ENCODE results near the gene AKAP9.
A peak's percentile ranks its signal among the peaks of the same experiment; 100 is the strongest.
"Not testable (repeated sequence)": the region's sequence is repeated elsewhere in the genome, so short reads cannot be mapped to it uniquely, and the experiment has no call there.

Gene AKAP9

DNA sequence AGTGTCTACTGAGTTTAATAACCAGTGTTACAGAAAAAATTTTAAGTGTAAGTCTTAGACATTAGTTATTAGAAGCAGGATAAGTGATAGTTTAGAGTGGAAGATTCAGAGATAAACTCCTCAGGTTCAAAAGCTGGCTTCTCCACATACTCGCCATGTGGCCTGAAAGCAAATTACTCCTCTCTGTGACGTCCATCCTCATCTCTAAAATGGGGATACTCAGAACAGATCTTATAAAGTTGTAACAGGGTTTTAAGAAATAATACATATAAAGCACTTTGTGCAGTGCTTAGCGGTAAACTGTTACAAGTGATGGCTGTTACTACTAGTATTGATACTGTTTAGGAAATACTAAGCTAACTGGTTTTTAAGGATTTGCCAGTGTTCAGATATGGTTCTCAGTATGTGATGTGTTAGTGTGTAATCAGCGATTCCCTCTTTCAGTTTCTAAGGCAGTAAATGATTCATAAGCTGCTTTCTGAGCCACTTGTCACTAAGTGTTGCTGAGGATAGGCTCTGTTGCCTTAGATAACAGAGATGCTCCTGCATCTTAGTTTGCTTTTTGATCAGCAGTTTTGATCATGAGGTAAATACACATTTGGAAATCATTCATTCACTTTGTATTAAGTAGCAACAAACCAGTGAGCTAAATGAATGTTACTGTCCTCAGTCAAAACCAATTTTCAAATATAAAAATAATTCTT is 134.9 kb downstream of the AKAP9 start:
- Mint-ChIP-seq H3K4me3 (no peak overlapping the region), H3K36me3 (peaks cover 31 to 45% of the 10 kb centered on the region in 2 donors), H3K9me3 (no peaks in the 10 kb centered on the region), H3K27ac (no peak overlapping the region), H3K27me3 (no peaks in the 10 kb centered on the region), H3K4me1 (no peaks in the 10 kb centered on the region)
- DNase-seq: no peak
- peak in 1 of 2 donors; percentile 27 for ATAC-seq (replicated peaks)

DNA sequence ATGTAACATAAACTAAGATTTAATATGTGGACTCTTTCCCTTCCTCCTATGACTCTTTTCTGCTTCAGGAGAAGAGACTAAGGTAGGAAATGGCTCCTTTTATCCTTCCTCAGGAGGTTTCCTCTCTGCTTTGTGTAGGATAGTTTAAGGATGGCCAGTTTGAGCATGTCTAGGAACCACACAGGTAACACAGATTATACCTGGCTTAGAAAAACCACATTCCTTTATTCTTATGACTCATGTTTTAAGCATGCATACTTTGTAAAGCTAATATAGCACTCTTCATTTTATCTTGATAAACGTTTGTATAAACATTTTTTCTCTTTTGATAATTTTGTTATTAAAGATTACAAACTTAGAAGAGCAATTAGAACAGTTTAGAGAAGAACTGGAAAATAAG is 135.8 kb downstream of the AKAP9 start:
- H3K27ac Mint-ChIP-seq: no peak overlapping the region
- H3K36me3 Mint-ChIP-seq: peaks cover 28 to 41% of the 10 kb centered on the region in 2 donors
- H3K27me3 Mint-ChIP-seq: no peaks in the 10 kb centered on the region
- ATAC-seq (replicated peaks): no peak
- no peaks in the 10 kb centered on the region for H3K4me1 Mint-ChIP-seq
- DNase-seq: no peak
- no peaks in the 10 kb centered on the region for H3K9me3 Mint-ChIP-seq
- no peak overlapping the region for H3K4me3 Mint-ChIP-seq

DNA sequence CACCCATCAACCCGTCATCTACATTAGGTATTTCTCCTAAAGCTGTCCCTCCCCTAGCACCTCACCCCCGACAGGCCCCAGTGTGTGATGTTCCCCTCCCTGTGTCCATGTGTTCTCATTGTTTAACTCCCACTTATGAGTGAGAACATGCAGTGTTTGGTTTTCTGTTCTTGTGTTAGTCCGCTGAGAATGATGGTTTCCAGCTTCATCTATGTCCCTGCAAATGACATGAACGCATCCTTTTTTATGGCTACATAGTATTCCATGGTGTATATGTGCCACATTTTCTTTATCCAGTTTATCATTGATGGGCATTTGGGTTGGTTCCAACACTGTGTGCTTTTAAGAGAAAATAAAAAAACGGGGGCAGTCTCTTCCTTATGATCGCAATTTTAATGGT is 143.3 kb downstream of the AKAP9 start:
- peaks cover 36 to 54% of the 10 kb centered on the region in 2 donors for H3K36me3 Mint-ChIP-seq
- not testable (repeated sequence) for H3K4me3 Mint-ChIP-seq, H3K27ac Mint-ChIP-seq

DNA sequence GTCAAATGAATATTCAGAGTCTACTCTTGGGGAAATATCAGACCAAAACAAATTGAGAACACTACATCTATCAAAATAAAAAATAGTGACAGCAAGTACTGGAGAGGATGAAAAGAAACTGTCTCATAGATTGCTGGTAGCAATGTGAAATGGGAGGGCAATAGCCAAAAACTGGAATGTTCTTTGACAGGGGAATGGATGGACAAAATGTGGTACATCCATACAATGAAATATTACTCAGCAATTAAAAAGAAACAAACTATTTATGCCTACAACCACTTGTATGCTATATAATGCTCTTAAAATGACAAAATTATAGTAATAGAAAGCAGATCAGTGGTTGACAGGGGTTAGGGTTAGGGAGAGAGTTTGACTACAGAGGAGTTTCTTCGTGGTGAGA is 147.6 kb downstream of the AKAP9 start:
- no peak overlapping the region for H3K4me3 Mint-ChIP-seq
- H3K36me3 Mint-ChIP-seq: peaks cover 40 to 60% of the 10 kb centered on the region in 2 donors
- H3K27me3 Mint-ChIP-seq: no peaks in the 10 kb centered on the region
- no peaks in the 10 kb centered on the region for H3K9me3 Mint-ChIP-seq
- no peak for ATAC-seq (replicated peaks)
- no peak overlapping the region for H3K27ac Mint-ChIP-seq
- H3K4me1 Mint-ChIP-seq: no peaks in the 10 kb centered on the region
- DNase-seq: no peak

More for the DNA sequence above, 143.3 kb downstream of the AKAP9 start:
- not testable (repeated sequence) for ATAC-seq (replicated peaks); H3K4me1 Mint-ChIP-seq; DNase-seq; H3K27me3 Mint-ChIP-seq; H3K9me3 Mint-ChIP-seq

DNA sequence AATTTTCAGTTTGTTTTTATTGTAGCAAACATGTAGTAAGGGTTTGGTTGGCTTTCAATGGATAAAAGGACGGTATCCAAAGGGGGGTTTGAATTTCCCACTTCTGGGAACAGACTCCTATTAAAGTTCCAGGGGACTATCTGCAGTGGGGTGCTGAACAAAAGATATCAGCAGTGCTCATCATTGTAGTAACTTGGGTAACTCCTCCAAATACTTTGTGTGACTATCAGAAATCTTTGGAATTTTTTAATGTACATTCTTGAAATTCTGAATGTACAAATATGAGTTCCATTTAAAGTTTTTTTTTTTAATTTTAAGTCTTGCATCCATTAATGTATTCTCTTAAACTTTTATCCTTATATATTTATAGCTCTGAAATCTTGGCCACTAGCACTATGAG is 151.5 kb downstream of the AKAP9 start:
- Mint-ChIP-seq H3K27ac (no peak overlapping the region), H3K4me1 (no peaks in the 10 kb centered on the region), H3K36me3 (peaks cover 33 to 52% of the 10 kb centered on the region in 2 donors), H3K27me3 (no peaks in the 10 kb centered on the region), H3K9me3 (no peaks in the 10 kb centered on the region), H3K4me3 (no peak overlapping the region)
- ATAC-seq (replicated peaks): no peak
- no peak for DNase-seq

DNA sequence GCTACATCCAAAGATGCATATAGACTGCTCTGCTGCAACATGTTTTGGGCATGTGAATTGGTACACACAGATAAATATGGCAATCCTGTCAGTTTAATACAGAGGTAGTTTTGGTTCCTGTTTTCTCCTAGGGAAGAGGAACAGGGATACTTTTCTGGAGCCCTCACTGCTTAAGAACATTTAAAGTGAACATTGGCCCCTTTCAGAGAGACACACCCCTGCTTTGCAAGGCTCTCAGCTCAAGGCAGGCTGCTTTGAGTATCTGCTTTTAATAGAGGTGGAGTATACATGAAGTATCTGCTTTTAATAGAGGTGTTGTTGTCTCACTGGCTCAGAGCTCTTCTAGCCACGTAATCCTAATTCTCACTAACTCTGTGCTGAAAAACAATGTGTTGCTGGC is 154.7 kb downstream of the AKAP9 start:
- Mint-ChIP-seq H3K36me3 (peaks cover 39 to 53% of the 10 kb centered on the region in 2 donors), H3K27ac (no peak overlapping the region), H3K4me1 (no peaks in the 10 kb centered on the region), H3K27me3 (no peaks in the 10 kb centered on the region), H3K4me3 (no peak overlapping the region), H3K9me3 (no peaks in the 10 kb centered on the region)
- ATAC-seq (replicated peaks) (no peak), DNase-seq (no peak)

DNA sequence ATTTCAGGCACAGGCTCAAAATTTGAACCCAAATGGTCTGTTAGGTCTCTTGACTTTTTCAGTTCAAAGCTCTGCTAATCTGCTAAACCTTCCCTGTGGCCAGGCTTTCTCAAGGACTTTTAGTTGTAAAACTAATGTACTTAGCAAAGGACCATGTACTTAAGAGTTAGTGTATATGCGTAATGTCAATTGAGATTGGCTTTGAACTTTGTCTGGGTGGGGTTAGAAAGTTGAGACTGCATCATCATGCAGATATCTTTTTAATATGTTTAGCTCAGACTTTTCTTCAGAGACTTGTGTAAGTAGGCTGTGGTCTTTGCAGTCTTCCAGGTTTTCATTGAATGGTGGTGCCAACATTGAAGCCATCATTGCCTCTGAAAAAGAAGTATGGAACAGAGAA is 159.9 kb downstream of the AKAP9 start:
- Mint-ChIP-seq H3K9me3 (no peaks in the 10 kb centered on the region), H3K4me1 (no peaks in the 10 kb centered on the region), H3K36me3 (peaks cover 34 to 47% of the 10 kb centered on the region in 2 donors), H3K27me3 (no peaks in the 10 kb centered on the region), H3K4me3 (no peak overlapping the region), H3K27ac (no peak overlapping the region)
- DNase-seq (no peak), ATAC-seq (replicated peaks) (no peak)

DNA sequence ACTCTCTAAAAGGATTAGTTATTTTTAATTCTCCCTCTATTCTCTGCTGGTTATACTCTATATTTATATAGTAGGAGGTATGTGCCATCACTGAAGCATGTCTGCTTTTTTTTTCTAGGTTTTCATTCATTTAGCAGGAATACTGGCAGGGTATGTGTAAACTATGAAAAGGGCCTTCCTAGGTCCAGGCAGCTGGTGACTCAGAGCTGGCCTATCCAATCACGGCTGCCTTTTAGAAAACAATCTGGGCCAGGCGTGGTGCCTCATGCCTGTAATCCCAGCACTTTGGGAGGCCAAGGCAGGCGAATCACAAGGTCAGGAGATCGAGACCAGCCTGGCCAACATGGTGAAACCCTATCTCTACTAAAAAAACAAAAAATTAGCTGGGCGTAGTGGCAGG is 162.2 kb downstream of the AKAP9 start:
- not testable (repeated sequence) for ATAC-seq (replicated peaks); DNase-seq; H3K9me3 Mint-ChIP-seq; H3K27ac Mint-ChIP-seq; H3K27me3 Mint-ChIP-seq; H3K4me1 Mint-ChIP-seq; H3K4me3 Mint-ChIP-seq
- H3K36me3 Mint-ChIP-seq: peaks cover 24 to 40% of the 10 kb centered on the region in 2 donors

DNA sequence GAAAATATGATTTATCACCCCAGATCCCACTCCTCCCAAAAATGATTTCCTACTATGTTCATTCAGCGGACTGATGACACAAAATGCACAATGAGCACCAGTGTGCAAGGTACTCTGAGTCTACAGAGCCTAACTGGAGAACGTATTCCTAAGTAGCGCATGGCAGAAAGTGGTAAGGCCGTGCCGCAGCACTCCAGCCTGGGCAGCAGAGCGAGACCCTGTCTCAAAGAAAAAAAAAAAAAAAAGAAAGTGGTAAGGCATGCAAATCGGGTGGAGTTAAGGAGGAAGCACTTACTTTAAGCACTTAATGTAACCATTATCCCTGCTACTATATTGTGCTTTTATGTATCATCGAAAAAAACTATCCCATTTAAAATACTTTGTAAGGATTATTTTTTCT is 168.2 kb downstream of the AKAP9 start:
- DNase-seq (no peak), ATAC-seq (replicated peaks) (no peak)
- H3K27me3 Mint-ChIP-seq: no peaks in the 10 kb centered on the region
- H3K9me3 Mint-ChIP-seq: no peaks in the 10 kb centered on the region
- no peak overlapping the region for H3K27ac Mint-ChIP-seq
- no peak overlapping the region for H3K4me3 Mint-ChIP-seq
- peaks cover 20 to 41% of the 10 kb centered on the region in 2 donors for H3K36me3 Mint-ChIP-seq
- no peaks in the 10 kb centered on the region for H3K4me1 Mint-ChIP-seq

DNA sequence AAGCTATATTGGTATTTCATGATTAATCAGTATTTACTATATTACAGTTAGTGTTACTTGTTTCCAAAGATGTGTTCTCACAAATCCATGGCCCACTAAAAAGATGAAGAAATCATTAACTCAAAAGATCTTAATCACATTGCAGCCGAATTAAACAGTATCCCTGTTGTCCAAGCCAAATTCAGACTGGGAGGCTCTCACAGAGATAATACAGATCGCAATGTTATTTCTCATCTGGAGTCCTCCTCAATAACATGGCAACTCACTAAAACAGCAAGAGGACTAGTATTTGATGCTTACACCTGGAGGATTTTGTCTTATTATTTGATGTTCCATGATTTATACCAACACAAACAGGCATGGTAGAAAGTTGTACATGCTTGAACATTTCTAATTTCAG is 170.2 kb downstream of the AKAP9 start:
- H3K4me1 Mint-ChIP-seq: peaks cover 0 to 8% of the 10 kb centered on the region in 2 donors
- no peaks in the 10 kb centered on the region for H3K9me3 Mint-ChIP-seq
- DNase-seq (no peak), ATAC-seq (replicated peaks) (no peak)
- H3K27ac Mint-ChIP-seq: peak overlapping the region; percentile 14
- peaks cover 30 to 47% of the 10 kb centered on the region in 2 donors for H3K36me3 Mint-ChIP-seq
- no peaks in the 10 kb centered on the region for H3K27me3 Mint-ChIP-seq
- no peak overlapping the region for H3K4me3 Mint-ChIP-seq

DNA sequence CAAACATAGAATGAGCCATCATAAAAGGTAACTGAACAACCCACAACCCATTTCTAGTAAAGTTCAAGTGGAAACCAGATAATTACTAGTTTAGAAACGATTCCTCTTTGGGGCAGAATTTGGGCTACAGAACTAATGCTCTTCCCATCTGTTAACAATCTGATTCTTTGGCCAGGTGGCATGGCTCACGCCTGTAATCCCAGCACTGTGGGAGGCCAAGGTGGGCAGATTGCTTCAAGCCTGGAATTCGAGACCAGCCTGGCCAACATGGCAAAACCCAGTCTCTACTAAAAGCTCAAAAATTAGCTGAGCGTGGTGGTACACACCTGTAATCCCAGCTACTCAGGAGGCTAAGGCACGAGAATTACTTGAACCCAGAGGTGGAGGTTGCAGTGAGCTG is 175.2 kb downstream of the AKAP9 start:
- no peak for ATAC-seq (replicated peaks)
- peaks cover 46 to 53% of the 10 kb centered on the region in 2 donors for H3K36me3 Mint-ChIP-seq

DNA sequence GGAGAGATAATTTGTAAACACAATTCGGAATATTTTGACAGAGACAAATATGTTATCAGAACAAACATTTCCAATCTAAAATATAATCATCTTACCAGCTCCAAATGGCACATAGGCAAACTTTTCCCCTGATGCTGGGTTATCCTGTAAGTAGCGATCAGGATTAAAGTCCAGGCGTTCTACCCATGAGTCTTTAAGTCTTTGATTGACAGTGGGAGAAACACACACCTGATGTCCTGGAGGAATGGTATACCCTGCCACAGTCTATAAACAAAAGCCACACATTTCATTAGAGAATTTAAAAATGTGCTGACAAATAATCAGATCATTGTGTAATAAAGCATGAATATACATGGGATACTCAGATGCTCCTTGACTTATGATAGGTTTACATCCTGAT is 176.3 kb downstream of the AKAP9 start:
- Mint-ChIP-seq H3K36me3 (peaks cover 54 to 64% of the 10 kb centered on the region in 2 donors), H3K4me1 (peaks cover 3 to 26% of the 10 kb centered on the region in 2 donors), H3K27me3 (no peaks in the 10 kb centered on the region), H3K4me3 (no peak overlapping the region), H3K9me3 (no peaks in the 10 kb centered on the region), H3K27ac (no peak overlapping the region)
- ATAC-seq (replicated peaks) (no peak), DNase-seq (no peak)

More for the DNA sequence above, 175.2 kb downstream of the AKAP9 start:
- Mint-ChIP-seq H3K4me1 (peaks cover 3 to 25% of the 10 kb centered on the region in 2 donors), H3K4me3 (no peak overlapping the region), H3K27ac (peak overlapping the region; percentile 20), H3K27me3 (no peaks in the 10 kb centered on the region), H3K9me3 (no peaks in the 10 kb centered on the region)
- no peak for DNase-seq

DNA sequence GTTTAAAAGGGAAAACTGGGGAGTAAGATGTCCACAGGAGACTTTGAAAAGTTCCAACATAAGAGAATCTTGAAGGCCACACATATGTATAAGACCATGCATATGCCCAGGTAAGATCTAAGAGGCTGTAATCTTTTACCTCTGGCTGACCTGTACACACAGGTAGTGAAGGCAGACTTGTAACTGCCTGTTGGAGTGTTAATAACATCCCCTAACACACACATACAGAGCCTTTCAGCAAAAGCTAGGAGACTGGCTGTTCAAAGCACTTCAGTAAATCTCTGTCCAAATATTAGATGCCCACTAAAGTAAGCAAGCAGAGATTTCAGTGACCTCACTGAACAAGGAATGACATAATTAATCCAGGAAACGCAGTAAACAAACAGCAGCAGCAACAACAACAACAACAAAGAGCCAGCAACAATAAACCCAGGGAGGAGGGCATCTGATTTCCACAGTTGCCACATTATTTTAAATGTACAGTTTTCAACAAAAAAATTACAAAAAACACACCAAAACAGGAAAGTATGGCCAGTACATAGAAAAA is 178.6 kb downstream of the AKAP9 start:
- H3K36me3 Mint-ChIP-seq: peaks cover 60 to 69% of the 10 kb centered on the region in 2 donors
- ATAC-seq (replicated peaks) (no peak), DNase-seq (no peak)
- no peak overlapping the region for H3K4me3 Mint-ChIP-seq
- H3K27me3 Mint-ChIP-seq: no peaks in the 10 kb centered on the region
- no peaks in the 10 kb centered on the region for H3K9me3 Mint-ChIP-seq
- H3K27ac Mint-ChIP-seq: no peak overlapping the region
- H3K4me1 Mint-ChIP-seq: peaks cover 3 to 23% of the 10 kb centered on the region in 2 donors

DNA sequence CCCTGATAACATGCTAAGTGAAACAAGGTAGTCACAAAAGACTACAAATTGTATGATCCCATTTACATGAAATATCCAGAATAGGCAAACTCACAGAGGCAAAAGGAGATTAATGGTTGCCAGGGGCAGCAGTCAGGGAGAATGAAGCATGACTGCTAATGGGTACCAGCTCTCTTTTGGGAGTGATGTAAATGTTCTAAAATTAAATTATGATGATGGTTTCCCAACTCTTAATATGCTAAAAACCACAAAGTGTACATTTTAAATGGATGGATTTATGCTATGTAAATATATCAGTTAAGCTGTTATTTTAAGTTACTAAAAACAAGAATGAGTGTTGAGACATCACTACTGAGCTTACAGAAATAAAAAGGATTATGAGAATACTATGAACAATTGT is 181.0 kb downstream of the AKAP9 start:
- peaks cover 7 to 14% of the 10 kb centered on the region in 2 donors for H3K4me1 Mint-ChIP-seq
- no peak overlapping the region for H3K4me3 Mint-ChIP-seq
- no peak overlapping the region for H3K27ac Mint-ChIP-seq
- ATAC-seq (replicated peaks) (no peak), DNase-seq (no peak)
- H3K36me3 Mint-ChIP-seq: peaks cover 61 to 71% of the 10 kb centered on the region in 2 donors
- H3K9me3 Mint-ChIP-seq: no peaks in the 10 kb centered on the region
- H3K27me3 Mint-ChIP-seq: no peaks in the 10 kb centered on the region

DNA sequence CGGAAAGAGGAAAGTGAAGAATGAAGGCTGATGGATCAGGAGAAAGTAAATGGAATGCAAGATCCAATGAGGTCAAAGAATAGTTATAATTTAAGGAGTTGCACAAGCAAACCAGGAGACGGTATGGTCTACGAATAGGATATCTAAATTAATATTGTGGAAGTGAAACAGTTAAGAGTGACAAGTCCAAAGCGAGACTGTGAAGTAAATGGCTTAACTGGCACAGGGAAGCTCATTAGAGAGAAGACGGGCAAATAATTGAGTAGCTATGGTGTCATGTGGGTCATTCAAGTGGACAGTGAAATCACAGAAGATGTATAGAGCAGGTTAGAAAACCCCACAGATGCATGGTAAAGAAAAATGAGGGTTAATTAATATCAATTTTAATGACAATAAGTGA is 190.4 kb downstream of the AKAP9 start:
- peaks cover 37 to 42% of the 10 kb centered on the region in 2 donors for H3K36me3 Mint-ChIP-seq
- peak overlapping the region; percentile 31 to 41 for H3K4me3 Mint-ChIP-seq
- H3K9me3 Mint-ChIP-seq: peaks cover 0 to 4% of the 10 kb centered on the region in 2 donors
- DNase-seq: no peak
- H3K4me1 Mint-ChIP-seq: peaks cover 19 to 26% of the 10 kb centered on the region in 2 donors
- no peak for ATAC-seq (replicated peaks)
- H3K27ac Mint-ChIP-seq: no peak overlapping the region
- H3K27me3 Mint-ChIP-seq: no peaks in the 10 kb centered on the region

All from stimulated activated naive B cell treated with anti-CD40 and anti-IgM and Interleukin-4, amounts not matched to agents 10 μg/mL and 1 μg/mL and 100 μg/mL, for 72 hours (primary cell).